Neuronal stem cell (in vitro differentiated cells): ENCODE measurements around the gene SPPL2B.
A peak's percentile ranks its signal among the peaks of the same experiment; 100 is the strongest.

Experiments
- DNase-seq: peaks from one replicate; pipeline ENCODE4 v3.0.0-alpha.2; 2013; ENCODE audit warnings: low spot score
- H2AFZ ChIP-seq: one replicate; pipeline ENCODE4 v1.6.1; 2013; ENCODE audit warnings: mild to moderate bottlenecking, low read length, inconsistent platforms
- H2AK5ac ChIP-seq: 2 replicates; pipeline ENCODE4 v1.6.1; 2013; ENCODE audit warnings: low read depth, mild to moderate bottlenecking, inconsistent platforms, low read length, moderate library complexity, mixed read lengths
- H2BK120ac ChIP-seq: 2 replicates; pipeline ENCODE4 v1.6.1; 2013; ENCODE audit warnings: low read depth, mild to moderate bottlenecking, inconsistent platforms, low read length, moderate library complexity, mixed read lengths
- H2BK12ac ChIP-seq: one replicate; pipeline ENCODE4 v1.6.1; 2013; ENCODE audit warnings: low read length, inconsistent platforms
- H2BK15ac ChIP-seq: 2 replicates; pipeline ENCODE4 v1.6.1; 2013; ENCODE audit warnings: mild to moderate bottlenecking, low read length, inconsistent platforms, mixed read lengths
- H2BK5ac ChIP-seq: one replicate; pipeline ENCODE4 v1.6.1; 2013; ENCODE audit warnings: inconsistent platforms, mild to moderate bottlenecking, low read length, moderate library complexity
- H3K14ac ChIP-seq: one replicate; pipeline ENCODE4 v1.6.1; 2013; ENCODE audit warnings: low read length, inconsistent platforms
- H3K18ac ChIP-seq: 2 replicates; pipeline ENCODE4 v1.6.1; 2013; ENCODE audit warnings: low read length, inconsistent platforms
- H3K23ac ChIP-seq: 2 replicates; pipeline ENCODE4 v1.6.1; 2013; ENCODE audit warnings: low read depth, mild to moderate bottlenecking, mixed read lengths, low read length, inconsistent platforms; ENCODE audit not compliant: poor library complexity
- H3K27ac ChIP-seq: replicated peaks from 3 replicates; pipeline ENCODE4 v1.5.1; 2013; ENCODE audit warnings: low read length, inconsistent platforms
- H3K27me3 ChIP-seq, 3 experiments: 2 replicates each; pipeline ENCODE4 v1.6.1; 2013; ENCODE audit warnings: low read length in 3 of 3, mild to moderate bottlenecking in 2 of 3, inconsistent platforms in 1 of 3, low read depth in 1 of 3, mixed read lengths in 1 of 3, moderate library complexity in 1 of 3; ENCODE audit not compliant: control insufficient read depth in 3 of 3, insufficient read depth in 3 of 3
- H3K36me3 ChIP-seq, 2 donors: replicated peaks in 1 of 2; 2 replicates each; pipeline ENCODE4 v1.6.1; 2013; ENCODE audit warnings: low read length in 2 of 2; ENCODE audit not compliant: control insufficient read depth in 2 of 2, insufficient read depth in 2 of 2
- H3K4ac ChIP-seq: 2 replicates; pipeline ENCODE4 v1.6.1; 2013; ENCODE audit warnings: inconsistent platforms, mild to moderate bottlenecking, low read length, moderate library complexity
- H3K4me1 ChIP-seq, 2 donors: 1 replicate in 1 of 2; 2 replicates in 1 of 2; pipeline ENCODE4 v1.6.1; 2013; ENCODE audit warnings: low read length in 2 of 2, low read depth in 1 of 2; ENCODE audit not compliant: control insufficient read depth in 2 of 2, insufficient read depth in 1 of 2
- H3K4me2 ChIP-seq: one replicate; pipeline ENCODE4 v1.6.1; 2013; ENCODE audit warnings: mild to moderate bottlenecking, low read length, inconsistent platforms; ENCODE audit not compliant: insufficient read depth, poor library complexity, severe bottlenecking
- H3K4me3 ChIP-seq, 2 donors: 2 replicates each; pipeline ENCODE4 v1.5.1; 2013; ENCODE audit warnings: low read length in 2 of 2, mild to moderate bottlenecking in 2 of 2, inconsistent platforms in 1 of 2, moderate library complexity in 1 of 2
- H3K79me1 ChIP-seq: one replicate; pipeline ENCODE4 v1.6.1; 2013; ENCODE audit warnings: low read depth, mild to moderate bottlenecking, inconsistent platforms, low read length, moderate library complexity
- H3K9ac ChIP-seq: one replicate; pipeline ENCODE4 v1.6.1; 2013; ENCODE audit warnings: mild to moderate bottlenecking, low read depth, low read length, inconsistent platforms; ENCODE audit not compliant: poor library complexity
- H3K9me3 ChIP-seq, 2 donors: replicated peaks in 1 of 2; 2 replicates each; pipeline versions ENCODE3 to v1.6.1; 2013; ENCODE audit warnings: low read length in 2 of 2, mild to moderate bottlenecking in 2 of 2, inconsistent platforms in 1 of 2, low read depth in 1 of 2, mixed read lengths in 1 of 2, moderate library complexity in 1 of 2; ENCODE audit not compliant: control insufficient read depth in 2 of 2, insufficient read depth in 1 of 2
- H4K8ac ChIP-seq: one replicate; pipeline ENCODE4 v1.6.1; 2013; ENCODE audit warnings: low read depth, mild to moderate bottlenecking, inconsistent platforms, low read length, moderate library complexity
- H4K91ac ChIP-seq: one replicate; pipeline ENCODE4 v1.6.1; 2013; ENCODE audit warnings: low read length, low read depth, mild to moderate bottlenecking, inconsistent platforms; ENCODE audit not compliant: poor library complexity
- WGBS, 2 donors: extraction: QIAGEN DNeasy Blood & Tissue Kit; methylation state at CpG; one replicate each; pipeline ENCODE4 v1.1.7; 2013; ENCODE audit warnings: missing lambda C conversion rate in 2 of 2, mixed read lengths in 1 of 2; ENCODE audit not compliant: insufficient read length in 2 of 2, insufficient replicate concordance in 1 of 2; ENCODE audit errors: extremely low coverage in 2 of 2; 5-methylcytosine and 5-hydroxymethylcytosine counted together

Gene SPPL2B

DNA sequence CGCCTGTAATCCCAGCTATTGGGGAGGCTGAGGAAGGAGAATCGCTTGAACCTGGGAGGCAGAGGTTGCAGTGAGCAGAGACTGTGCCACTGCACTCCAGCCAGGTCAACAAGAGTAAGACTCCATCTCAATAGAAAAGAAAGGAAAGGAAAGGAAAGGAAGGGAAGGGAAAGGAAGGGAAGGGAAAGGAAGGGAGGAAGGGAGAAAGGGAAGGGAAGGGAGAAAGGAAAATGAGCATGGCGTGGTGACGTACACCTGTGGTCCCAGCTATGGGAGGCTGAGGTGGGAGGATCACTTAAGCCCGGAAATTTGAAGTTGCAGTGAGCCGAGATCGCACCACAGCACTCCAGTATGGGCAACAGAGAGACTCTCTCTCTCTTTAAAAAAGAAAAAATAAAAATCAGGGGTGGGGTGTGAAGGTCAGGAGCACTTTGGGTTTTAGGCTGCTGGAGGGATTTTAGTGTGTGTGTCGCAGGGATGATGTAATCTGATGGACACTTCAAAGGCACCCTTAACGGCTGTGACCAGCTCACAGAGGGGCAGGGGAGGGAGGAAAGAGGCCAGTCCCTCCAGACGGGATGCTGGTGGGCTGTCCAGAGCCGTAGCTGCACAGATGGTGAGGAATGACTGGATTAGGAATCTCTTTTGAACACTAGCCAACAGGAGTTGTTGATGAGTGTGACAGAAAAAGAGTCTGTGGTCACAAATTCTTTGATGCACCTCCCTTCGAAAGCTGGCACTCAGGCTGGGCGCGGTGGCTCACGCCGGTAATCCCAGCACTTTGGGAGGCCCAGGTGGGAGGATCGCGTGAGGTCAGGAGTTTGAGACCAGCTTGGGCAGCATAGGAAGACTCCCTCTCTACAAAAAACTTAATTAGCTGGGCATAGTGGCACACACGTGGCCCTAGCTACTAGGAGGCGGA, 59.1 kb downstream of the SPPL2B start:
- Histone ChIP-seq H2AFZ (peak overlapping the region; percentile 75), H3K36me3 (no peaks in the 10 kb centered on the region), H4K91ac (no peak overlapping the region), H3K4me1 (peaks cover 0 to 4% of the 10 kb centered on the region in 2 donors), H3K18ac (no peak overlapping the region), H2BK12ac (no peak overlapping the region), H3K9ac (no peak overlapping the region), H3K27me3 (no peaks in the 10 kb centered on the region), H2BK15ac (no peak overlapping the region), H3K4me2 (no peak overlapping the region), H3K14ac (no peak overlapping the region), H3K27ac (no peak overlapping the region), H3K79me1 (no peaks in the 10 kb centered on the region), H3K4me3 (no peak overlapping the region), H3K9me3 (no peaks in the 10 kb centered on the region), H2BK120ac (no peak overlapping the region), H4K8ac (no peak overlapping the region), H2AK5ac (no peak overlapping the region), H3K23ac (no peak overlapping the region), H3K4ac (no peak overlapping the region), H2BK5ac (no peak overlapping the region)
- no peak for DNase-seq
- WGBS, 2 donors: no CpG with 5 or more reads among the region's 20 CpGs

- Histone ChIP-seq H4K91ac (no peak overlapping the region), H2BK12ac (peak overlapping the region; percentile 100), H3K79me1 (no peaks in the 10 kb centered on the region), H3K4ac (no peak overlapping the region), H3K4me2 (no peak overlapping the region), H3K23ac (peak overlapping the region; percentile 78), H2BK120ac (no peak overlapping the region), H3K27ac (no peak overlapping the region), H2BK15ac (peak overlapping the region; percentile 62), H2AK5ac (peak overlapping the region; percentile 91), H3K36me3 (no peaks in the 10 kb centered on the region), H4K8ac (no peak overlapping the region), H3K27me3 (no peaks in the 10 kb centered on the region), H2BK5ac (no peak overlapping the region), H3K4me1 (peaks cover 0 to 4% of the 10 kb centered on the region in 2 donors), H3K4me3 (no peak overlapping the region), H3K14ac (peak overlapping the region; percentile 63), H3K18ac (no peak overlapping the region), H2AFZ (no peak overlapping the region), H3K9ac (no peak overlapping the region), H3K9me3 (no peaks in the 10 kb centered on the region)
- no peak for DNase-seq
- WGBS, 2 donors: no CpG with 5 or more reads among the region's 21 CpGs
Measured at GRCh38 chr19:2389594-2389993, 61.1 kb downstream of the SPPL2B start.

DNA sequence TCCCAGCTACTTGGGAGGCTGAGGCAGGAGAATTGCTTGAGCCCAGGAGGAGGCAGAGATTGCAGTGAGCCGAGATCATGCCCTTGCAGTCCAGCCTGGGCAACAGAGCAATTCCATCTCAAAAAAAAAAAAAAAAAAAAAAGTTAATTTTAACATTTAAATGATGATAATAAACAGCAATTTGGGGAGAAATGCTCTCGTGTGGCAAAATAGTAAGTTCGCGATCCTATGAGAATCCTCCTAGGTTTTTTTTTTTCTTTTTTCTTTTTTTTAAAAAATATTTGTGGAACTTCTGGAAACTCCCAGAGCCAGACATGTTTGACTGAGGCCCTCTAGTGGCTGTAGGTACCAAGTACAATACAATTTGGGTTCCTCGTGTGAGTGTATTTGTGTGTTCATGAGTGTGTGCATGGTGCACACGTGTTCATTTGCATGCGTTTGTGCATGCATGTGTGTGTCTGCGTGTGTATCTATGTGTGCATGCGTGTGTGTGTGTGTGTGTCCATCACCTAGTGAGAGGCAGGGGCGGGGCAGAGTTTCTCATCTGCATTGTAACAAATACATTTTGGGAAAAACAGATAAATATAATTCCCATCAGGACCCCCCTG, 62.7 kb downstream of the SPPL2B start:
- Histone ChIP-seq H2AFZ (no peak overlapping the region), H3K23ac (no peak overlapping the region), H3K4me1 (peaks cover 0 to 2% of the 10 kb centered on the region in 2 donors), H4K91ac (no peak overlapping the region), H2BK120ac (no peak overlapping the region), H3K18ac (no peak overlapping the region), H2BK12ac (no peak overlapping the region), H3K36me3 (no peaks in the 10 kb centered on the region), H4K8ac (no peak overlapping the region), H3K4me3 (no peak overlapping the region), H3K4me2 (no peak overlapping the region), H3K14ac (no peak overlapping the region), H3K9me3 (no peaks in the 10 kb centered on the region), H3K79me1 (no peaks in the 10 kb centered on the region), H3K27ac (no peak overlapping the region), H2AK5ac (no peak overlapping the region), H3K4ac (no peak overlapping the region), H2BK15ac (no peak overlapping the region), H3K9ac (no peak overlapping the region), H3K27me3 (no peaks in the 10 kb centered on the region), H2BK5ac (no peak overlapping the region)
- peak; percentile 54 for DNase-seq
- WGBS, 2 donors: no CpG with 5 or more reads among the region's 10 CpGs

GRCh38 chr19:2392366-2392765, 63.9 kb downstream of the SPPL2B start:
- Histone ChIP-seq H2BK120ac (no peak overlapping the region), H2BK12ac (no peak overlapping the region), H3K4me1 (peaks cover 0 to 2% of the 10 kb centered on the region in 2 donors), H2AK5ac (no peak overlapping the region), H4K91ac (no peak overlapping the region), H3K14ac (no peak overlapping the region), H3K4ac (no peak overlapping the region), H3K4me2 (no peak overlapping the region), H3K9me3 (no peaks in the 10 kb centered on the region), H4K8ac (no peak overlapping the region), H3K9ac (no peak overlapping the region), H3K18ac (no peak overlapping the region), H2BK15ac (no peak overlapping the region), H3K23ac (no peak overlapping the region), H2AFZ (no peak overlapping the region), H3K27me3 (no peaks in the 10 kb centered on the region), H3K79me1 (no peaks in the 10 kb centered on the region), H2BK5ac (no peak overlapping the region), H3K36me3 (no peaks in the 10 kb centered on the region), H3K4me3 (no peak overlapping the region), H3K27ac (no peak overlapping the region)
- WGBS, 2 donors: no CpG with 5 or more reads among the region's 7 CpGs
- DNase-seq: no peak
